K562 (cell line): ENCODE data around the gene MGST2. TPM values are rescaled to one million over a fixed set of nuclear protein-coding genes. Genes with fewer than 3 reads are reported as not detected.

Source experiments
- CBFA2T2 ChIP-seq: fragments of 450-650 bp; conservative IDR thresholded peaks from 2 replicates; pipeline ENCODE4 v1.6.1; 2017; ENCODE audit warnings: mild to moderate bottlenecking
- CTCFL ChIP-seq: IDR thresholded peaks from 2 replicates; pipeline ENCODE4 v1.6.1; 2011; ENCODE audit warnings: borderline replicate concordance, low read depth, mild to moderate bottlenecking, moderate library complexity, low read length; ENCODE audit not compliant: insufficient read depth, poor library complexity, severe bottlenecking
- ETV1 ChIP-seq: fragments of 450-650 bp; conservative IDR thresholded peaks from 2 replicates; pipeline ENCODE4 v1.6.1; 2016; ENCODE audit warnings: missing genetic modification characterization, control low read depth, low read depth, missing compliant biosample characterization
- MYNN ChIP-seq, 2 experiments: sonication (generic); formaldehyde crosslinking in 1 of 2; IDR thresholded peaks; 2 replicates each; pipeline versions ENCODE4 v1.5.0 to v1.6.1; 2016 to 2020; ENCODE audit warnings: antibody characterized with exemption in 1 of 2, missing genetic modification reagents in 1 of 2
- ZBTB40 ChIP-seq, 2 experiments: fragments of 450-650 bp in 1 of 2; sonication (generic) in 1 of 2; formaldehyde crosslinking in 1 of 2; IDR thresholded peaks; 2 replicates each; pipeline versions ENCODE4 v1.7.1 to v1.9.0; 2016 to 2022; ENCODE audit warnings: inconsistent platforms in 1 of 2, mild to moderate bottlenecking in 1 of 2, missing genetic modification reagents in 1 of 2
- ZNF140 ChIP-seq: fragments of 250-450 bp; sonication (Bioruptor Pico); IDR thresholded peaks from 2 replicates; pipeline ENCODE4 v1.8.0; 2021; ENCODE audit warnings: moderate library complexity, mild to moderate bottlenecking, inconsistent platforms
- ZNF668 ChIP-seq: fragments of 250-450 bp; sonication (Bioruptor Pico); IDR thresholded peaks from 2 replicates; pipeline ENCODE4 v1.8.0; 2022; ENCODE audit warnings: mild to moderate bottlenecking, inconsistent platforms
- ZNF76 ChIP-seq: fragments of 250-450 bp; sonication (Bioruptor Pico); IDR thresholded peaks from 2 replicates; pipeline ENCODE4 v1.4.0; 2020; ENCODE audit warnings: mild to moderate bottlenecking, moderate library complexity, borderline replicate concordance
- polyA plus RNA-seq, 8 experiments: library from polyadenylated mRNA; depleted of rRNA in 4 of 8; stranded (reverse) in 5 of 8; unstranded in 3 of 8; fragments of >200 nt; fragmentation: Nextera tagmentation in 2 of 8; fragmentation: Illumina TruSeq in 1 of 8; extraction: Ambion mirVana in 2 of 8; extraction: Trizol in 1 of 8; gene quantifications; 2 replicates each; pipeline versions ENCODE4 v1.2.1 to v1.2.3, GENCODE V29; 2011 to 2014; ENCODE audit warnings: inconsistent platforms in 1 of 8, missing spikeins in 1 of 8
- total RNA-seq, 7 experiments: library from RNA; depleted of rRNA in 6 of 7; stranded (reverse); fragments of >200 nt in 6 of 7; fragmentation: Illumina TruSeq in 2 of 7; extraction: Trizol in 2 of 7; gene quantifications; 2 replicates each; pipeline versions ENCODE4 v1.2.1 to v1.2.3, GENCODE V29; 2011 to 2021; ENCODE audit warnings: low replicate concordance in 1 of 7

Gene MGST2
- total and polyA plus RNA-seq, 9 of the 15 experiments (the other 6 are each of a cell fraction or from before 2014, with no cell fraction given), result 38.7 to 115 (median 84.6) TPM

- TF ChIP-seq ZBTB40 (IDR thresholded peaks at IDR 0.05) (no peak), ZBTB40 (CRISPR knock-in tag; IDR thresholded peaks at IDR 0.05) (no peak), ETV1 (tag) (no peak), ZNF76 (CRISPR knock-in tag) (no peak), CBFA2T2 (no peak), MYNN (IDR thresholded peaks at IDR 0.05) (no peak), MYNN (CRISPR knock-in tag; IDR thresholded peaks at IDR 0.05) (no peak), ZNF668 (CRISPR knock-in tag) (no peak), ZNF140 (no peak), CTCFL (no peak)
Measured at GRCh38 chr4:139743027-139743426, 77.4 kb downstream of the MGST2 start (continued).
